Measurements from ENCODE around the gene ARHGEF28.

Gene ARHGEF28

DNA sequence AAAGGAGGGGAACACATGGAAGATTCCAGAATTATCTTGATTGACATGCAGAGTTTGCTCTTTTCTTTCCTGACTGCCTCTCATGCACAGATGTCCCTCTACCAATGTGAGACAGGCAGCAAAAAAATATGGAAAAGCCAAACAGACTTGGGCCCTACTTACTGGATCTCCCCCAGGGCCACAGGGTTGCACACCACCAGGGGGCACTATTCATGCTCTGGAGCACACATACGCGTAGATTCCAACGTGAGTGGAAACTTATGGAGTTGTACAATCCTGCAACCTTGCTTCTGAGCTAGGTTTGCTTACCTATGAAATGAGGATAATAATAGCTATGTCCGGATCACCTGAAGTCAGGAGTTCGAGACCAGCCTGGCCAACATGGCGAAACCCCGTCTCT is 319.5 kb downstream of the ARHGEF28 start:
- DNase-seq: no peak

GRCh38 chr5:73946278-73946677 is 320.3 kb downstream of the ARHGEF28 start:
- no peak for DNase-seq

GRCh38 chr5:73946919-73947602 is 321.1 kb downstream of the ARHGEF28 start:
- DNase-seq: no peak

DNA sequence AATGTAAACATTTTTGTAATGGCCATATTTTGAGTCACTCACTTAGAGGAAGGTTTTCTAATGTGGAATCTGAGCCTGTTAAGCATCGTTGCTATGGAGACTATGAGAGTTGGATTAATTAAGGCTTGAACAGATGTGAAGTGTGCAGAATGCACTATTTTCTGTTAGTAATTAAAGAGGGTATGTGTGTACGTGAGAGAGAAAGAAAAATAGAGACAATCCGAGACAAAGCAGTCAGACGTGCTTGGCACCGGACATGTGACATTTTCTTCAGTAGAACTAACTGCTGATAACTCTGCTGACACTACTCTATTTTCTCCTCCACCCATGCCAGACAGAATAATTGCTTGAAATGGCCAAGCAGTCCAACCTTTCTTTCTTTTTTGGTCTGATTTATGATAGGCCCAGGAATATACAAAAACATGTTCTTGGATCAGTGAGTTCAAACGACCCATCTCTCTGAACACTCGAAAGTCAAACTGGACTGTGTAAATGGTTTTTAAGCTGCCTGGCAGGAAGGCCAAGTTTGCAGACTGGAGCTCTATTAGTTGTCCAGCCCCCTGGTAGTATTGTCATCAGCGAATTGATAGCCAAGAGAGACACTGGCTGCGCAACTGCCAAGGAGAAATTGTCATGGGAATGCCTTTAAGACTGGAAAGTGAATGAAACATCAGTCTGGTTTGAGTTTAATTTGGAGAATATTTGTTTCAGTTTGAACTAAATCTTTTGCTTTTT is 322.1 kb downstream of the ARHGEF28 start:
- DNase-seq: peak; percentile 83

GRCh38 chr5:73948720-73949119 is 322.7 kb downstream of the ARHGEF28 start:
- DNase-seq: peak; percentile 13

DNA sequence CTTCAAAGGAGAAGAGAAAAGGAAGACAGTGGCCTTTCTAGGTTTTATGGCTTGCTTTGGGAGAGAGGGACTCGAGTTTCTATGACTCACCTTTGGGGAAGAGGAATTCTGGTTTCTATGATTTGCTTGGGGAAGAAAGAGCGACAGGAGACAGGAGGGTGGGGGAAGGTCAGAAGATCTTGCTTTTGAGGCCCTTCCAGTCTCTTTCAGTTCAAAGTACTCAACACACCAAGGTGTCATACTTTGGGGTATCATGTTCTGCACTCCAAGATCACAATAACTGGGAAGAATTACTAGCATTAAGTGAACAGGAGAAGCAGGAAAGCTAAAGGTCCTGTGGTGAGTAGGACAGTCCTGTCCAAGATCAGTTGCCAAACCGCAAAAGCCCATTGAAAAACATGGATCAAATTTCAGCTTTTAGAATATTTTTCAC is 324.5 kb downstream of the ARHGEF28 start:
- DNase-seq: no peak

GRCh38 chr5:73950912-73951430 is 325.0 kb downstream of the ARHGEF28 start:
- no peak for DNase-seq

DNA sequence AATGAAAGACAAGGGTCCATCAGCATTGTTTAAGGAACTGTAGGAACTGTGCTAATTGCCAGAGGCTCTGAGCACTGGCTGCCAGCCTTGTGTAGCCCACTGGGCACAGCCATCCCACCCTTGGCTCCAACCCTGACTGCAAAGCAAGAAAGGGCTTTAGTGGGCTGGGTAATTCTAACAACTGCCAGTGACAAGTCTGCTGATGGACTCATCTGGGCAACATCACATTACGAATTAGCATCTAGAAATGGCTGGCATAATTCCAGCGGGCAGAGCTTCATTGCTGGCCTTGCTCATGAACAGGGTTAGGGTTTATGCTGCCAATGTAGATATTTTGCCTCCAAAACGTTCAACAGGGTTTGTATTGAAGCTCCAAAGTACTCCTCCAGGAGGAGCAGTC is 326.9 kb downstream of the ARHGEF28 start:
- no peak for DNase-seq

- DNase-seq: no peak
Observed at GRCh38 chr5:73954381-73954780, 328.4 kb downstream of the ARHGEF28 start.

- DNase-seq: no peak
Observed at GRCh38 chr5:73955271-73955846, 329.4 kb downstream of the ARHGEF28 start.

DNA sequence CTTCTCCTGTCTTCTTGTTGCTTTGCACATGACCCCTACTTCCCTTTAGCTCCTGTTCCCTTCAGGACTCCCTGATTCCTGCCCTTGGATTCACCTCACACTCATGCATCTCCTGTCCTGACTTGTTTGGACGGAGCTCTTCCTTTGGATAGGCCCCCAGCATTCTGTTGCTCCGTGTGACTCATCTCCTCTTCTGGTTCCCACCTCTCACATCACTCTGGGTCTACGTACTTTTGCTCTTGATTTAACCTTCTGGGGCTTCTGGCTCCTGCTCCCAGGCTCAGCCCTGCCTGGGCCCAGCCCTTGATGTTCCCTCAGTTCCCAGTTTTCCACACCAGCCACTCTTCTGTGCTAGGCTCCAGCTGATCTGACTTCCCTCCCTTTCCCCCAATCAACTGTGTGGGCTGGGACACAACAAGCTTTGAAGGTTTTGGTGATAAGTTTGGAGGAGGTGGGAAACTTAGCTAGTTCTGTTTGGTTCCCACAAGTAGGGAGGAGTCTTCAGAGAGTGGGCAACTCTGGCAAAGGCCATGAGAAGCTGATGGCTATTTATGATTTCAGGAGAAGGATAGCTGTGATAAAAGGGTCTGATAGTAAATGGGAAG is 331.5 kb downstream of the ARHGEF28 start:
- no peak for DNase-seq

DNA sequence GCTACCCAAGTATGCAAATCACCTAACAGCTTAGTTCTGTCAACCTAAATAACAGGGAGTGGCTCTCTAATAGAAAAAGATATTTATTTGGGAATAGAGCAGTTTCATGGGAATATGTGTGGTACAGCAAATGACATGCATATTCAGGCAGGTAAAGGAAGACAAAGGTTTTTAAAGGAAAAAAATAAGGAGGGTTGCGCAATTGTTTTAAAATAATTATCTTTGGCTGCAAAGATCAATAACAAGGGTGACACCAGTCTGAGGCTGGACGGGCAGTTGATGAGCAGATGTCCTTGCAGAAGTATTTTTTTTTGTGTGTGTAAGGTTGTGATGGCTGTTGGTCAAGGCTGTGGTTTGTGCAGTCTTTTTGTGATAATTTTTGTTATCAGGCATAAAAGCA is 332.0 kb downstream of the ARHGEF28 start:
- no peak for DNase-seq

DNA sequence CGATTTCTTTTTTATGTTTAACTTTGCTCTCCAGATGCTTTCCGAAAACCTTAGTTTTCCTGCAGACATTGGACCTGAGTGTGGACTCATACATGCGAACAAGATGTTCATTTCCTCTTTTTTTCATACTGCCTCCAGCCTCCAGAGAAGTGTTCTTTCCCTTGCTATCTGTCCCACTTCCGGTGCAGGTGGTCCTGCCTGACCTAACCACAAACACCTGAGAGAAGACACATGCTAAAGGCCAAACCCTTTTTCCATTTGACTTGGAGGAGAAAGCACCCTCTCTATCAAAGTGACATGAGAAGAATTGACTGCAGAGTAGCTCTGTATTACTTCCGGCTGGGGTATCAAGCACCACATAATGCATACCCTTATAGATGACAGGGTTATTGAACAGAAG is 334.0 kb downstream of the ARHGEF28 start:
- DNase-seq: no peak

DNA sequence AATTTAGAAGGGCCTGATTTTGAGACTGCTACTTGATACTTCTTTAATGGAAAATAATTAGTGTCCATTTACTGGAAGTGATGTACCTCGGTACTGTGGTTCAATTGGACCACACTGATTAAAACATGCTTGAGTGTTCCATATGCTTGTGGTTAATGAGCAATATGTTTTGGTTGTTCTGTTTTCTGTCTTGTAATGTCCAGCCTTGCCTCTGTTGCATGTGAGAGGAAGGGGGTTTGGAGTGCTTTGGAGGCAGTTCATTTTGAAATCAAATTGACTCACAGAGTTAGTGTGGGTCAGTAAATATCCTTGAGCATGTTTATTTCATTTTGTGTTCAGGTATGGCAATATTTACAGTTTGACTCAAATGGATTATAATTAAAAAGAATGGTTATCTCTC is 334.4 kb downstream of the ARHGEF28 start:
- no peak for DNase-seq

- DNase-seq: no peak
Observed at GRCh38 chr5:73962801-73963425, 336.9 kb downstream of the ARHGEF28 start.

DNA sequence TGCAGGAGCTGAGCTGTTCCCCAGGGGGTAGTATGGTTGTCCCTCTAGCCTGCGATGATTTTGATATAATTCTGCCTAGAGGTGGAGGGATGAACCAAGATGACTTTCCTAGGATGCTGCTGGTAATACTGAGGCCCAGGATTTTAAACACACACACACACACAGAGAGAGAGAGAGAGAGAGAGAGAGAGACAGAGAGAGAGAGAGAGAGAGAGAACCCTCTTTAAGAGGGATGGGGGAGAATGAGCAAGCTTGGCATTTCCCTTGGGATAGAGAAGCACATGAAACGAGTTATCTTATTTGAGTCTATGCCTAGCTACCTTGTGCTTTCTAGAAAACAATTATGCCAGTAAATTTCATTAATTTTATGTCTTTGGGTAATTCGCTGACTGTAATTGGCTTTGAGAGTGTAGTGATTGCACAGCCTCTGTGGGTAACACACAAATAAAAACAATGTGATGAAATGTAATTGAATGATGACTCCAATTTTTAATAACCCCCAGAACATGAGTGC is 338.4 kb downstream of the ARHGEF28 start:
- DNase-seq: no peak

GRCh38 chr5:73966451-73966850 is 340.5 kb downstream of the ARHGEF28 start:
- no peak for DNase-seq

- no peak for DNase-seq
Observed at GRCh38 chr5:73967347-73967746, 341.4 kb downstream of the ARHGEF28 start.

GRCh38 chr5:73968246-73968645 is 342.2 kb downstream of the ARHGEF28 start:
- no peak for DNase-seq

GRCh38 chr5:73968729-73969128 is 342.7 kb downstream of the ARHGEF28 start:
- DNase-seq: no peak

- no peak for DNase-seq
Observed at GRCh38 chr5:73969195-73970036, 343.4 kb downstream of the ARHGEF28 start.

- no peak for DNase-seq
Observed at GRCh38 chr5:73971326-73971725, 345.3 kb downstream of the ARHGEF28 start.

All from NCI-H774 (cell line).